NCI-H2029 (cell line): ENCODE data around the gene FAM180A.
"Not testable (repeated sequence)": the region's sequence is repeated elsewhere in the genome, so short reads cannot be mapped to it uniquely, and the experiment has no call there.

Experiments
- DNase-seq: peaks from one replicate; lab custom pipeline; 2025; lab: John Stamatoyannopoulos, UW

Gene FAM180A

GRCh38 chr7:135713836-135714470 is 34.7 kb downstream of the FAM180A start:
- DNase-seq, result no peak

- DNase-seq, result no peak
Measured at GRCh38 chr7:135712796-135713195, 35.8 kb downstream of the FAM180A start.

DNA sequence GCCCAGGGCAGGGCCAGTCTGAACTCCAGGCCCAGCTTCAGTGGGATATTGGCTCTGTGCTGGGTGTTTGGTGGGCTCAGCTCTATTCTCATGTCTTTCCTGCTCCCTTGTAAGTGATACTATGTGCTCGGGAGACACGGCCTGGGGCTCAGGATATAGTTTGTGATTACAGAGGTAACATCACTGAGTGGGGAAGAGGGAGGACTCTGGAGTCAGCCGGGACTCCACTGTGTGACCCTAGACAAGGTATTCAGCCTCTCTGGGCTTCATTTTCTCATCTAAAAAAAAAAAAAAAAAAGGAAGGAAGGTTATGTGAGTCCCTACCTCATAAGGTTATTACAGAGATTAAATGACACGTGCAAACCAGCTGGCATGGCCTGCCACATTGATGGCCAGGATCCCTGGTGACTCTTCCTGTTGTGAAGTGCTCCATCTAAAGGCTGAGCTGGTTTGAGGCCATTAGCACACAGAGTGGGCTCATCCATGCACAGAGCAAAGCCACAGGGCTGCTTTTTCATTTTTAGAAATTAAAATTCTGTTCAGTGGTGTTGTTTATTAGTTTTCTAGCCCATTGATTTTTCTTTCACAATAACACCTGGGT is 36.3 kb downstream of the FAM180A start:
- peak; percentile 60 for DNase-seq

DNA sequence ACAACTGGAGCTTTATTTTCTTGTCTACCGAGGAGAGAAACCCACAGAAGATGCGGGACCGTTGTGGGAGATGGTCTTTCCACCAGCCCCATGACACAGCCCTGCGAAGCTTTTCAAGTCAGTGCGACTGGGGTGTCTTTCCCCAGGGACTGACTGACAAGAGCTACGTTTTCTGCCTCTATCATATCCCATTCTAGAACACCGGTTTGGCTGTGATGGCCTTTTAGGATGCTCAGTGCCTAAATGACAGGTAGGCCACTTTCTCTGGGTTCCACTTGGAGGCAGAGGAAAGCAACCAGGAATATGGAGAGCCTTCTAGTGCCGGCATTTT is 37.5 kb downstream of the FAM180A start:
- DNase-seq, result no peak

DNA sequence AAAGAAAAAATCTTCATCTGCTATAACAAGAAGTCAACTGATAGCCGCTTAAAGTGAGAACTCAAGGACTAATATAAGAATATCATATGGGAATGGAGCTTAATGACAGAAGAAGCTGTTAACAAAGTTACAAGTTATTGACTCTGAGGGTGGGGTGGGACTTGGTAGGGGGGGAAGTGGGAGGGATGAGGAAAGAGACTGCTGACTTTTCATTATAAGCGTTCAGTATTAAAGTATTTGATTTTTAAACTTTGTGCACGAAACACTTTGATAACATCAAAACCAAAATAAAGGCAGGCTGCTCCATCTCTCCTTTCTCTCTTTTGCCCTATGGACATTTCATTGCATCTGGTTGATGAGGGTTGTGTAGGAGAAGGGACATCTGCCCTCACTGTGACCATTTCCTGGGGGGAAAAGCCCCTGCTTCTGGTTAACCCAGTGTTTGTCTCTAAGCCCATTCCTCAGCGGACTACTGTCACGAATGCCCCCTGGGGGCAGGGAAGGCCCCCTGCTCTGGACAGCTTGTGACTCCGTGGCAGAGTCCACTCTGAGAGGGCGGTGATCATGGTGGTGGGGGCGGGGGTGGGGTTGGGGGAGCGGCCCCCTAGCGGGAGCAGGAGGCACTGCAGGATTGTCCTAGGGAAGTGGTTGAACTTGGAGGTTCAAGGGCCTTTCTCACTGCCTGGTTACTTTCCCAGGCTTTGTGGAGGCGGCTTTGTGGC is 38.0 kb downstream of the FAM180A start:
- DNase-seq, result no peak

DNA sequence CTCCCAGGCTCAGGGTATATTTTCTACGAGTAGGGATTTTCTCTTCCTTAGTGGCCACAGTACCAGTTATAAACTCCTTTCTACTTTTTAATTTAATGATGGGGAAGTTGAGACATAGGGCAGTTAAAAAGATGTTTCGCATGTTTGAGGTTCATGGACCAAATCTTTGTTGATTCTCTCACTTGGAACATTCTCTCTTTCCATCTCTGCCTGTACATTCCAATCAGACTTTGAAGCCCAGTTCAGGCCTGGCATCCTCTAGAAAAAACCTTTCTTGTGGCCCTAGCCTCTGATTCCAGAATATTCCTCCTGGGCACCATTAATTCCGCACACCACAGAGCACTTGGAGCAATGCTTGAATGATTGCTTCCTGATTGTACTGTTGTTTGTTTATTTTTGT is 39.1 kb downstream of the FAM180A start:
- no peak for DNase-seq

- DNase-seq, result no peak
Measured at GRCh38 chr7:135708041-135708440, 40.6 kb downstream of the FAM180A start.

DNA sequence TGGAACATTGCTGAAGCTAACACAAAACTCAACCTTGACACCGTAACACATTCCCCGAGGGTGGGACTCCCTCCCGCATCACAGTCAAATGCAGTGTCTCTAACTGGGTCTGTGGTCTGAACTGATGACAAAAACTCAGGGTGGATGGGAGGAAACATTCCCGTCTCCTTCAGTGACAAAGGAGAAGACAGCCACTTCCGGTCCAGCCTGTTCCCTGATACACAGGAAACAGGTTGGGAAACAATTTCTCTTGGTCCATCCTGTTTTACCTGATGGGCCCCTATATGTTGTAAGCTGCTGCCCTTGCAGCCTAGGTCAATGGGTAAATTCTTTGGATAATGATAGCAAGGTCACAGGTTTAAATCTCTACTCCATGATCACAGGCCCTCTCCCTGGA is 41.0 kb downstream of the FAM180A start:
- DNase-seq, result no peak

DNA sequence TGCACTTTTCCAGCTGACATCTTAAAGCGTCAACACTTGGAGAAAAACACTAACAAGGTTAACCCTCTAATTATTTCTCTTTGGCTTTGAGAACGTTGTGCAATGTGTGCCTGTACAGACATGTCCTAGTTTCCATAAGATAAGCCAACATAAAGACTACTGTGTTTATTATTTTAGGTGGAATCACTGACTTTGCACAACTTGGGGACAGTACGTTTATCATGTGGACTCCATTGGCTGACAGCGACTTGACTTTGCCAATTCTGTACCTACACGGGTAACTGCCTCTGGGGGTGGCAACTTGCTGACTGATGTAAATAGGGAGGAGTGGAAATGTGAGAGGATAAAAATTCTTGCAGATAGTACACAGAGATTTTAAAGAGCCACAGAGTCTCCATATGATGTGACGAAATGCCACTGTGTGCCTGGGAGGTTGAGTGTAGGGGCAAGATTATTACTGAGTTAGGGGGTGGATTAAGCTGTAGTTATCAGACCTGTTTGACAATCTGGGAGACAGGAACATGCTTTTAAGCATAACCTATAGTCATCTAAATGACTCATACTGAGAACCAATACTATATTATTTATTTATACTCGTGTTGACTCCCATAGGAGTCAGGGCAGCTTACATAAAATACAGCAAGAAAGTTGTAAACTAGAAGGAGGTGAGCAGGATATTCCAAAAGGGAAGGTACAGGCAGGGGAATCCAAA is 41.6 kb downstream of the FAM180A start:
- no peak for DNase-seq

GRCh38 chr7:135706038-135706742 is 42.4 kb downstream of the FAM180A start:
- DNase-seq, result no peak

GRCh38 chr7:135704698-135705097 is 43.9 kb downstream of the FAM180A start:
- peak; percentile 93 for DNase-seq

GRCh38 chr7:135704074-135704473 is 44.5 kb downstream of the FAM180A start:
- no peak for DNase-seq

GRCh38 chr7:135697276-135698049 is 51.1 kb downstream of the FAM180A start:
- no peak for DNase-seq

DNA sequence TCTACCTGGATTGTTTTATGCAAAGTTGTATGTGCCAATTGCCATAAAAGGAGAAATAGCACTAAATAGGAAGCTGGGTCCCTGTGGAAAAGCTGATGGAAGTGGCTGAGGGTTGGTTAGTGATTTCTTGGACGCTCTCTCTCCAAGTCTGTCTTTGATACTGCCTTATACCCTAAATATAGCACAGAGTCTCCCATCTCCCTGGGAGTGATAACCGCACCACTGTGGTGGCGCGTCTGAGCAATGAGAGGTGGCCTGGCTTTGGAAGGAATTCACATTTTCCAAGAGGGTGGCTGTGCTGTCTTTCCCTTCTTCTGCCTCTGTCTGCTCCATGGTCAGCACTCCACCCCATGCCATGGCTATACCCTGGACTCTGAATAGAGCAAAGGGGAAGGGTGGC is 55.1 kb downstream of the FAM180A start:
- no peak for DNase-seq

GRCh38 chr7:135692606-135693005 is 56.0 kb downstream of the FAM180A start:
- DNase-seq, result not testable (repeated sequence)

DNA sequence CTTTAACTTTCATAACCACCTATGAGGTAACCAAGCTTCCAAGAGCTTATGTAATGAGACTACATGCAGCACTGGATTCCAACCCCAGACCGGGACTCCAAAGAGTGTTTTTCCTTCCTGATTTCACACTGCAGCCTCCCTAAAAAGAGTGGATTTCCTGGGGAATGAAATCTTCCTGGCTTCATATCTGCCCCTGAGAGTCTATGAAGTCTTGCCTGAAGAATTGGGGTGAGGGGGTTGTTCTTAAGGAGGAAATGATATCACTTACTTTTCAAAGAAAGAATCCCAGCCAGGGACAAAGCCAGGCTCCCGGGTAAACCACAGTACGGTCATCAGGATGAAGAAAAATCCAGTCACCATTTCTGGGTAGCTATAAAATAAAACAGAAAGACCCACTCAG is 56.6 kb downstream of the FAM180A start:
- DNase-seq, result no peak

DNA sequence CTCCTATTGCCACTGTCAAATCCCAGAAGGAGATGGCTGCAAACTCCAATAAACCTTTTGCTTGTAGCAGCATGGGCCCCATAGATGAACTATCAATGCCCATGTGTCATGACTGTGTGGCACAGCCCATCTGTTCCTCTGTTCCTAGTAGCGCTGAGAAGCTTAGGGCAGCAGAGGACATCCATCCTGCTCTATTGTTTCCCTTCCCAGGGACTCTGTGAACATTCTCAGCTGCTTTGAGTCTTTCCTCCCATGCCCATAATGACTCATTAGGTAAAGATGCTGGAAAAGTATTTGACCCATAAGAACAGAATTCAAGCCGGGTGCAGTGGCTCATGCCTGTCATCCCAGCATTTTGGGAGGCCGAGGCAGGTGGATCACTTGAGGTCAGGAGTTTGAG is 58.0 kb downstream of the FAM180A start:
- no peak for DNase-seq

DNA sequence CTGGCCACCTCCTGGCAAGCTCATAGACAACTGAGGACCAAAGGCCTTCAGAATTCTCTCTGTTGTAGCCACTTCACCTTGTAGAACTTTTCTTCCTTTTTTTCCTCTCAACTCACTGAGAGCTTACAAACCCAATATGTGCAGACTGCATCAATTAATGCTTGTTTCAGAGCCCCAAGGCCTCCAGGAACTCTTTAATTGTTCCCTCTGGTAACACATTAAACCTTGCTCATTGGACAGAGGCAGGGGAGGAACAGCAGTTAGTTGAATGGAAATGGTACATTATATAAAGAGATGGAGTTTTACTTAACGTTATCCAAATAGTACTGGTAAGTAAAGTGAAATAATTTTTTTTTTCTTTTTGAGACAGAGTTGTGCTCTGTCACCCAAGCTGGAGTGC is 61.1 kb downstream of the FAM180A start:
- DNase-seq, result no peak

- no peak for DNase-seq
Measured at GRCh38 chr7:135685306-135686084, 63.1 kb downstream of the FAM180A start.

DNA sequence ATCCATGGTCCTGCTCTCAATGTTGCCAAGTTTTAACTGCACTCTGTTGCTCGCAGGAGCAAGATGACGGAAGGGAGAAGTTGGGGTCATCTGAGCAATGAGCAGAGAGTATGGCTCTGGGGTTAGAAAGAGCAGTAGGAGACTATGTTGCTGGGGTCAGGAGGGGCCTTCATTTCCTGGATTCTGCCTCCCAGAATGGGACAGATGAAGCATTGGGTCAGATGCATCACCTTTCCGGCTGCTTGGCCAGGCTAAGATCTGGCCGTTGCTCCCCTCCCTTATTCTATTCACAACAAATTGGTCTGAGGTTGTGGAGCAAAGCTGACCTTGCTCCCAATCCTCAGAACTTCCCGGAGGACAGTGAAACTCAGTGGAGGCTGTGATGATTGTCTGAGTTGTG is 63.9 kb downstream of the FAM180A start:
- no peak for DNase-seq

GRCh38 chr7:135684136-135684535 is 64.5 kb downstream of the FAM180A start:
- DNase-seq, result no peak
